ENCODE results near the gene LMO3. TPM values are rescaled to one million over a fixed set of nuclear protein-coding genes. Genes with fewer than 3 reads are reported as not detected.
"Not testable (repeated sequence)": the region's sequence is repeated elsewhere in the genome, so short reads cannot be mapped to it uniquely, and the experiment has no call there.

LMO3 gene
- total and polyA plus RNA-seq, 2 experiments from 2014 or later = 5.0 to 13.5 TPM

GRCh38 chr12:16553457-16553856 is 52.5 kb downstream of the LMO3 start:
- no peak for DNase-seq (ENCODE audit: low spot score)
- TF ChIP-seq EZH2 (IDR thresholded peaks at IDR 0.05; ENCODE audit: borderline replicate concordance) (no peak), CTCF (IDR thresholded peaks at IDR 0.05; ENCODE audit: poor library complexity) (no peak), EZH2phosphoT487 (IDR thresholded peaks at IDR 0.05; ENCODE audit: low read depth, severe bottlenecking, unreplicated experiment) (no peak)
- Histone ChIP-seq H4K20me1 (ENCODE audit: insufficient read depth, poor library complexity, severe bottlenecking) (no peaks in the 10 kb centered on the region), H3K9me3 (ENCODE audit: low read depth) (no peaks in the 10 kb centered on the region), H3K27ac (no peak overlapping the region), H3K79me2 (no peaks in the 10 kb centered on the region), H3K9me2 (replicated peaks; ENCODE audit: insufficient read depth) (no peaks in the 10 kb centered on the region), H3K4me3 (no peak overlapping the region), H2AFZ (no peak overlapping the region), H3K4me2 (no peak overlapping the region), H3K27me3 (no peaks in the 10 kb centered on the region), H3K36me3 (replicated peaks; ENCODE audit: insufficient read depth, low read depth) (no peaks in the 10 kb centered on the region), H3K4me1 (ENCODE audit: insufficient read depth) (no peaks in the 10 kb centered on the region)
- WGBS (ENCODE audit: low lambda C conversion rate, missing lambda C conversion rate) = 72% methylated on average over 3 of the region's 3 CpGs

GRCh38 chr12:16552301-16552700 is 53.7 kb downstream of the LMO3 start:
- Histone ChIP-seq H3K4me2 (no peak overlapping the region), H2AFZ (no peak overlapping the region), H3K79me2 (no peaks in the 10 kb centered on the region), H3K27ac (no peak overlapping the region), H3K9me3 (ENCODE audit: low read depth) (no peaks in the 10 kb centered on the region), H3K36me3 (replicated peaks; ENCODE audit: insufficient read depth, low read depth) (no peaks in the 10 kb centered on the region), H3K27me3 (no peaks in the 10 kb centered on the region), H4K20me1 (ENCODE audit: insufficient read depth, poor library complexity, severe bottlenecking) (no peaks in the 10 kb centered on the region), H3K9me2 (replicated peaks; ENCODE audit: insufficient read depth) (no peaks in the 10 kb centered on the region), H3K4me3 (no peak overlapping the region), H3K4me1 (ENCODE audit: insufficient read depth) (no peaks in the 10 kb centered on the region)
- TF ChIP-seq EZH2phosphoT487 (IDR thresholded peaks at IDR 0.05; ENCODE audit: low read depth, severe bottlenecking, unreplicated experiment) (no peak), EZH2 (IDR thresholded peaks at IDR 0.05; ENCODE audit: borderline replicate concordance) (no peak), CTCF (IDR thresholded peaks at IDR 0.05; ENCODE audit: poor library complexity) (no peak)
- DNase-seq (ENCODE audit: low spot score) = no peak

GRCh38 chr12:16545836-16546235 is 60.1 kb downstream of the LMO3 start:
- 98% methylated on average over 3 of the region's 3 CpGs for WGBS (ENCODE audit: low lambda C conversion rate, missing lambda C conversion rate)
- TF ChIP-seq CTCF (IDR thresholded peaks at IDR 0.05; ENCODE audit: poor library complexity) = no peak
- no peak for TF ChIP-seq EZH2 (IDR thresholded peaks at IDR 0.05; ENCODE audit: borderline replicate concordance)
- TF ChIP-seq EZH2phosphoT487 (IDR thresholded peaks at IDR 0.05; ENCODE audit: low read depth, severe bottlenecking, unreplicated experiment) = no peak
- H4K20me1 ChIP-seq (ENCODE audit: insufficient read depth, poor library complexity, severe bottlenecking) = no peaks in the 10 kb centered on the region
- H2AFZ ChIP-seq = no peak overlapping the region
- no peak overlapping the region for H3K4me3 ChIP-seq
- H3K27ac ChIP-seq = no peak overlapping the region
- DNase-seq (ENCODE audit: low spot score) = no peak
- H3K9me2 ChIP-seq (replicated peaks; ENCODE audit: insufficient read depth) = no peaks in the 10 kb centered on the region
- no peaks in the 10 kb centered on the region for H3K27me3 ChIP-seq
- H3K4me1 ChIP-seq (ENCODE audit: insufficient read depth) = no peaks in the 10 kb centered on the region
- no peak overlapping the region for H3K4me2 ChIP-seq
- H3K36me3 ChIP-seq (replicated peaks; ENCODE audit: insufficient read depth, low read depth) = no peaks in the 10 kb centered on the region
- H3K9me3 ChIP-seq (ENCODE audit: low read depth) = no peaks in the 10 kb centered on the region
- H3K79me2 ChIP-seq = no peaks in the 10 kb centered on the region

- DNase-seq (ENCODE audit: low spot score) = no peak
- H3K9me3 ChIP-seq (ENCODE audit: low read depth) = no peaks in the 10 kb centered on the region
- no peak overlapping the region for H3K27ac ChIP-seq
- no peaks in the 10 kb centered on the region for H3K79me2 ChIP-seq
- no peak overlapping the region for H2AFZ ChIP-seq
- no peaks in the 10 kb centered on the region for H3K9me2 ChIP-seq (replicated peaks; ENCODE audit: insufficient read depth)
- H4K20me1 ChIP-seq (ENCODE audit: insufficient read depth, poor library complexity, severe bottlenecking) = no peaks in the 10 kb centered on the region
- no peaks in the 10 kb centered on the region for H3K36me3 ChIP-seq (replicated peaks; ENCODE audit: insufficient read depth, low read depth)
- no peak for TF ChIP-seq EZH2phosphoT487 (IDR thresholded peaks at IDR 0.05; ENCODE audit: low read depth, severe bottlenecking, unreplicated experiment)
- TF ChIP-seq CTCF (IDR thresholded peaks at IDR 0.05; ENCODE audit: poor library complexity) = no peak
- TF ChIP-seq EZH2 (IDR thresholded peaks at IDR 0.05; ENCODE audit: borderline replicate concordance) = no peak
- 58% methylated on average over 2 of the region's 2 CpGs for WGBS (ENCODE audit: low lambda C conversion rate, missing lambda C conversion rate)
- no peak overlapping the region for H3K4me2 ChIP-seq
- no peaks in the 10 kb centered on the region for H3K27me3 ChIP-seq
- H3K4me3 ChIP-seq = no peak overlapping the region
- H3K4me1 ChIP-seq (ENCODE audit: insufficient read depth) = no peaks in the 10 kb centered on the region
Observed at GRCh38 chr12:16542586-16542985, 63.4 kb downstream of the LMO3 start.

- H3K4me3 ChIP-seq; H4K20me1 ChIP-seq (ENCODE audit: insufficient read depth, poor library complexity, severe bottlenecking); DNase-seq (ENCODE audit: low spot score); H3K36me3 ChIP-seq (replicated peaks; ENCODE audit: insufficient read depth, low read depth); H3K79me2 ChIP-seq; H3K9me3 ChIP-seq (ENCODE audit: low read depth); H3K9me2 ChIP-seq (replicated peaks; ENCODE audit: insufficient read depth); H3K27ac ChIP-seq; H3K4me1 ChIP-seq (ENCODE audit: insufficient read depth); H2AFZ ChIP-seq; H3K27me3 ChIP-seq; H3K4me2 ChIP-seq: not testable (repeated sequence)
- 75% methylated on average over 1 of the region's 1 CpG for WGBS (ENCODE audit: low lambda C conversion rate, missing lambda C conversion rate)
Observed at GRCh38 chr12:16537652-16538051, 68.3 kb downstream of the LMO3 start.

All from hepatocyte (in vitro differentiated cells).